Erythroblast (primary cell): ENCODE data around the gene BMERB1.

Source experiments
- GATA1 ChIP-seq: IDR thresholded peaks from 2 replicates; pipeline ENCODE4 v1.6.1; 2011; ENCODE audit warnings: low read depth, mild to moderate bottlenecking, control low read depth, low read length, moderate library complexity
- POLR2A ChIP-seq: IDR thresholded peaks from 2 replicates; pipeline ENCODE4 v1.6.1; 2011; ENCODE audit warnings: mild to moderate bottlenecking, low read length

DNA sequence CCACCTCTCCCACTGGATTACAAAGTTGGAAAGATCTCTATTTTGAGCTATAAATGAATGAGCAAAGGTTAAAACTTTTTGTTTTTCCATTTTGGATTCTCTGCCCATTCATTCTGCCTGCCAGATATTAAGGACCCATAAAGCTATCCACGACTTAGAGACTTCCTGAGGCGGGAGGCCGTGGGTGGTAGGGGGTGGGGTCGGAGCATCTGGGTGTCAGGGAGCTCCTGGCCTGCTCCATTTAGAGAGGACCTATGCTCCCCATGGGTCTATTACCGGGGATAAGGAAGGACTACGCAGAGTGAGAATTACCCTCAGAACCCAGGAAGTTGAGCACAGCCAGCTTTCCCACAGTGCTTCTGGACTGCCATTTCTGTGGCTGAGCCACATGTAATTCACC is 162.7 kb downstream of the BMERB1 start:
- no peak for TF ChIP-seq POLR2A
- no peak for TF ChIP-seq GATA1
